Putamen (tissue), 1 donor: ENCODE results near the gene TEAD1.

Experiments used
- DNase-seq: peaks from one replicate; pipeline ENCODE4 v3.0.0-alpha.2; 2016; ENCODE audit warnings: low spot score

TEAD1 gene

GRCh38 chr11:12673924-12674570, at the start of gene TEAD1:
Gene TEAD1, plus strand, starts transcription at chr11:12674421.
- peak; percentile 94 for DNase-seq

GRCh38 chr11:12624595-12624994, 49.6 kb upstream of the TEAD1 start:
- DNase-seq = no peak

- no peak for DNase-seq
These were observed 48.7 kb upstream of the TEAD1 start for GRCh38 chr11:12625438-12626071.

- no peak for DNase-seq
These were observed 47.6 kb upstream of the TEAD1 start for GRCh38 chr11:12626616-12627015.

DNA sequence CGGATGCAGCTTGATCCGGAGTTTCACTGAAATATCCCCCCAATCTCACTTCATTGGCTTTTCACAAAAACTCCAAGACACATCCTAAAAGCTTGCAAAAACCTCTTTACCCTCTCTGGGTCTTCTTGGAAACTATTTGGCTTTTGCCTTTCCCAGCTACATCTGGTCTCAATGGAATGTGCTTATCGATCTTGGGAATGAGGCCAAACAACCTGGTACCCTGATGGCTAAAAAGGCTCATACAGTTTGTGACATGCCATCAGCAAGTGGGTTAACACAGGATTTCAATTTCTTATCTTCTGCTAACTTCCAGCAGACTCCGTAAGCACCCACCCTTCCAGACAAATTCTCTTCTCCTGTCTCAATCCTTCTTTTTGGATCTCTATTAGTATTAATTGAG, 45.9 kb upstream of the TEAD1 start:
- DNase-seq = no peak

- DNase-seq = no peak
These were observed 44.5 kb upstream of the TEAD1 start for GRCh38 chr11:12629601-12630313.

- DNase-seq = no peak
These were observed 42.6 kb upstream of the TEAD1 start for GRCh38 chr11:12631651-12632050.

- no peak for DNase-seq
These were observed 39.9 kb upstream of the TEAD1 start for GRCh38 chr11:12634329-12634728.

- DNase-seq = no peak
These were observed 37.3 kb upstream of the TEAD1 start for GRCh38 chr11:12636871-12637410.

- DNase-seq = no peak
These were observed 34.8 kb upstream of the TEAD1 start for GRCh38 chr11:12639388-12639787.

- DNase-seq = no peak
These were observed 33.9 kb upstream of the TEAD1 start for GRCh38 chr11:12640355-12640754.

DNA sequence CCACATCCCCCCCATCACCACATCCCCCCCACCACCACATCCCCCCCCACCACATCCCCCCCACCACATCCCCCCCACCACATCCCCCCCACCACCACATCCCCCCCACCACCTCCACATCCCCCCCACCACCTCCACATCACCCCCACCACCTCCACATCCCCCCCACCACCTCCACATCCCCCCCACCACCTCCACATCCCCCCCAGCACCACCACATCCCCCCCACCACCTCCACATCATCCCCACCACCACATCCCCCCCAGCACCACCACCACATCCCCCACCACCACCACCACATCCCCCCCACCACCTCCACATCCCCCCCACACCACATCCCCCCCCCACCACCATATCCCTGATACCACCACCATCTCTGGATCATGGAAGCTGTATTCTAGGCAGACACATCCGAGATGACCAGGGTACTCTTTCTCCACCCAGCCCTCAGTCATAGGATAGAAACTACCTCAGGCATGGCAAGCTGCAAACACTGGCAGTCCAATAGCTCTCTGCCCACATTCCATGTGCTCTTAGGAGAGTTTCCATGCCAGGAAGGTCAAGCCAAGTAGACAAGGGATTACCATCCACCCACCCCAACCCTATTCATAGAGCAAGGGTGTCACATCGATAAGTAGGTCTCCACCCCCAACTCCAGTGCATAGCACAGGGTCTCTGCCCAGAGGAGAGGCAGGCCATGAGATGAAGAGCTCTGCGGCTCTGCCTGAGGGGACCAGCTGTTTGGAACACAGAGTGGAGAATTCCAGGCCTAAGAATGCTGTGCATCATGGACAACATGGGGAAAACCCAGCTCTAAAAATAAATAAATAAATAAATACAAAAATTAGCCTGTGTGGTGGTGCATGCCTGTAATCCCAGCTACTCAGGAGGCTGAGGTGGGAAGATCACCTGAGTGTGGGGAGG, 33.0 kb upstream of the TEAD1 start:
- DNase-seq = no peak

- DNase-seq = no peak
These were observed 32.2 kb upstream of the TEAD1 start for GRCh38 chr11:12642040-12642439.

GRCh38 chr11:12642806-12643428, 31.3 kb upstream of the TEAD1 start:
- DNase-seq = no peak

- DNase-seq = no peak
These were observed 27.7 kb upstream of the TEAD1 start for GRCh38 chr11:12646478-12646877.

- no peak for DNase-seq
These were observed 20.5 kb upstream of the TEAD1 start for GRCh38 chr11:12653729-12654128.

GRCh38 chr11:12655842-12656241, 18.4 kb upstream of the TEAD1 start:
- no peak for DNase-seq

DNA sequence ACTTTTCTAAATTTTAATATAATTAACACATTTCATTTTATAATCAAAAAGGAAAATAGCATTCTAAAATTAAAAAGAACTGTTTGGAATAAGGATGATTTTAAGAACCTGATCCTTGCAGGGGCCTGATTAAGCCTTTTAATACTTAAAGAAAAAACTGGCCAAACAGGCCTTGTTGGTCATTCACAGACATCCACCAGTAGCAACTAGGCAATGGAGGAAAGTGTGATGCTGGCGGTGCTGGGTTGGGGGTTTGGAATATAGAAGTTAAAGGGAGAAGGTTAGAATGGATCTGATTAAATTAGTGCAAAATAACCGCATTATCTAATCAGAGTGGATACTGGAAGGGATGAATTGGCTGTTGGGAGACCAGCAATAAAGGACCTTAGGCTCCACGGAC, 16.9 kb upstream of the TEAD1 start:
- DNase-seq = no peak

DNA sequence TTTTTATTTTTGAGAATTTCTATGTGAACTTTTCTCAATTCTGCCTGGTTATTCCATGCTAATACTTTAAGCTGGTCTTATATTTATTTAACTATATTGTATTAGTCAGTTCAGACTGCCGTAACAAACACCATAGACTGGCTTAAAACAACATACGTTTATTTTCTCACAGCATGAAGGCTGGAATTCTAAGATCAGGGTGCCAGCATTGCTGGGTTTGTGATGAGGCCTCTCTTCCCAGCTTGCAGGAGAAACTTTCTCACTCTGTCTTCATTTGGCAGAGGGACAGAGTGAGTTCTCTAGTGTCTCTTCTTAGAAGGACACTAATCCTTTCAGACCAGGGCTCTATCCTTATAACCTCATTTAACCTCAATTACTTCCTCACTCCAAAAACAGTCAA, 16.2 kb upstream of the TEAD1 start:
- DNase-seq = no peak

DNA sequence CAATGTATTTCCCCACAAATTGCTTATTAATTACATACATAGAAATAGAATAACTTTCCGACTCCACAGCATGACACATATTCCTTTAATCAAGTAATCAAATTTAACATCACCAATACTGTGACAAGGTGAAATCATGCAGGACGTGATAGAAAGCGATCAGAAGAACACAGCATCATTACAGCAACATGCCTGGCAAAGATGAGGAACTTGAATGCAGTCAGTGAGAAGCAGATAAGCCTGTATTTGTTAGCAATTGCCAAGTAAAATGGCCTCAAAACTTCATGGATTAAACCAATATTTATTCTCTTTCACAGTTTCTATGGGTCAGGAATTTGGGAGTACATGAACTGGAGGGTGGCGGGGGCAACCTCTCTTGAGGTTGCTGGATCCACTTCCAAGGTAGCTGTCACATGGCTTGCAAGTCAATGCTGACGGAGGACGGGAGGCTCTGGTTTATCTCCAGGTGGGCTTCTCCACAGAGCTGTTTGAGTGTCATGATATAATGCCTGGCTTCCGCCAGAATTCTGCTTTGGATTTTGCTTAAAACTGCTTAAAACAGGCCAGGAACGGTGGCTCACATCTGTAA, 12.0 kb upstream of the TEAD1 start:
- DNase-seq = no peak

- no peak for DNase-seq
These were observed 9.8 kb upstream of the TEAD1 start for GRCh38 chr11:12664385-12664784.
